ENCODE measurements around the gene DSCAM. TPM values are rescaled to one million over a fixed set of nuclear protein-coding genes. Genes with fewer than 3 reads are reported as not detected.

Gene DSCAM
- total RNA-seq, 1 donor from 2014 or later = not detected

GRCh38 chr21:40729761-40730425, 117.1 kb downstream of the DSCAM start:
- intact Hi-C loops (cut with DNase I) = no loop called here
- no peak for DNase-seq (ENCODE audit: low spot score)

GRCh38 chr21:40723966-40724365, 123.0 kb downstream of the DSCAM start:
- intact Hi-C loops (cut with DNase I) = no loop called here
- no peak for DNase-seq (ENCODE audit: low spot score)

DNA sequence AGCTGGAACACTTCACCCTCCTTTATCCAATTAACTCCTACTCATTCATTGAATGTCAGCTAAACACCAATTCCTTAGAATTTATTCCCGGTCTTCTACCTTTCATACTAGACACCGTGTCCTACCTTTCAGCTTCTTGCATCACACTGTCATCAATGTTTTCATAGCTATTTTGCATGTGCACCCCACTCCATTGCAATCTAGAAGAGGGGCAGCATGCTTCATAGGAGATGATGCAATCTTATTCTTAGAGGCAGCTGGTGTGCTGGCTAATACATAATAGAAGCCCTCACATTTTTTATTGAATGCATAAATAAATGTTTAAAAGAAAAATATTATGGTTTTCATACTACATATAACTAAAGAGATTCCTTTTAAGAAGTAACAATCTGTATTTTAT, 123.6 kb downstream of the DSCAM start:
- intact Hi-C loops (cut with DNase I) = no loop called here
- DNase-seq (ENCODE audit: low spot score) = no peak

- intact Hi-C loops (cut with DNase I) = no loop called here
- DNase-seq (ENCODE audit: low spot score) = no peak
Observed at GRCh38 chr21:40719615-40720014, 127.3 kb downstream of the DSCAM start.

DNA sequence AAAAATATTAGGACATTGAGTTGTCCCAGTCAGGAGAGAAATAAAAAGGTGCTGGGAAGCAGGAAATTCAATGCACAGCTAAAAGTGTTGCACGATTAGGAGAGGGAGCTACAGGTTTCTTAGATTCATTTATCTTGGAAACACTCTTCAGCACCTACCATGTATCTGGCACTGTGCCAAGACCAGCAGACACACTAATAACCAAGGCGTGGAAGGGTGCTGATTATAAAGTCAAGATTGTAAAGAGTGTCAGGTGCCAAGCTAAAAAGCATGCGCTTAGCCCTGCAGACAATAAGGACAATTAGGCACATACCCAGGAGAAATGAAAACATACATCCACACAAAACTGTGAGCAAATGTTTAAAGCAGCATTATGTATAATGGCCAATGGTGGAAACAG, 129.9 kb downstream of the DSCAM start:
- intact Hi-C loops (cut with DNase I) = no loop called here

GRCh38 chr21:40714536-40714935, 132.4 kb downstream of the DSCAM start:
- no peak for DNase-seq (ENCODE audit: low spot score)
- intact Hi-C loops (cut with DNase I) = no loop called here

More for the DNA sequence above, 129.9 kb downstream of the DSCAM start:
- no peak for DNase-seq (ENCODE audit: low spot score)

DNA sequence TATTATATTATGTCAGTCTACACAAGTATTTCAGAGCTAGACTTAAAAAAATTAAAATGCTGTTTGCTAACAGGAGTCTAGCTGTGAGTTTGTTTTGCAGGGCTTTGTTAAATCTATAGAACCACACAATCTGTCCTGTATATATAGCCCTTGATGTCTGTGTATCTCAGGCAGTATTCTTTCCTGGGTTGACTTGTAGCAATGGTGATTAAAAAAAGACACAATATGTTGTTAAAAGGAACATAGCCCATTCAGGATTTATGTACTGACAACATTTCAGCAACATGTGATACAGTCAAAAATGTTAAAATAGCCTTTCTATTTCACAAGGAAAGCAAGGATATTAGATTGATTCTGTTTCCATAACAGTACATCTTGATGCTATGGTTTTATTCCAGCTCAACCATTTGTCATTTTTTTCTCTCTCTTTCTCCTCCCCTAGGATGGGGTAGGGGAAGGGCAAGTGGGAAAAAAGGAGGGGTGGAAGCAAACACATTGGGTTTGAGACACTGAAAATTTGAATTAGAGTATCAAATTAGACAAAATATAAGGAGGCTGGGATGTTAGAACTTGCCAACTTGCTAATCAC, 139.2 kb downstream of the DSCAM start:
- DNase-seq (ENCODE audit: low spot score) = no peak
- intact Hi-C loops (cut with DNase I) = no loop called here

DNA sequence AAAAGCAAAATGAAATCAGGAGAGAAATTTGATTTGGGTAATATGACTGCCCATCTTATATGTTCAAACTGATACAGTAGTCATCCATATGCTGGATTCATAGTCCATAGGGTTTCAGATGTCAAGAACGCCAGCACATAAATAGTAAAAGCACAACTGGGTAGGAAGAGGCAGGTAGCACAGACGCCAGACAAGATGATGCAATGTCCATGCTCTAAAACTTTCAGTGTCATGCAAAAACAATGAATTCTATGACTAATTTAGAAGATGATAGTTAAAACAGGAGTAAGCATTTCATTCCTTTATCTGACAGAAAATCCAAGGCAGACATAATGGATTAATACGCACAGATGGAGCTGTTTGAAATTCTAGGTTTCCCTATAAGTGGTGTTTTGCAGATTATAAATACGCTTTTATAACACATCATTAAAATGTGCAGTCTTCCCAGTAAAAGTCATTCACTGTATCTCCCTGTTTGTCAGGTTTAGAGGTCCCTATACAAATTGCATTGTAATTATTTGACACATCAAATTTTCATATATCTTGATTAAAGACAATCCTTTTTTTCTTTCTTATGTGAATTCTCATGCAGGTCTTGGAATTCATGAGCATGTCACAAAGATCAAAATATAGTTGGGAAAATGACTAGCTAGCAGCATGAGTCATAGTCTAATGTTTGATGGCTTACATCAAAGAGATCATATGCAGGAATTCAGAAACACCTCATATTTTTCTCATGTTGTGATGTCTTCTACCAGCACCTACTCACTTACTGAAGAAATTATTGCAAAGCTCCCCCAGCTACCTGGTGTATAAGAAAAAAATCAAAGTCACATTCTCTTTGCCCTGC, 139.9 kb downstream of the DSCAM start:
- intact Hi-C loops (cut with DNase I) = no loop called here

DNA sequence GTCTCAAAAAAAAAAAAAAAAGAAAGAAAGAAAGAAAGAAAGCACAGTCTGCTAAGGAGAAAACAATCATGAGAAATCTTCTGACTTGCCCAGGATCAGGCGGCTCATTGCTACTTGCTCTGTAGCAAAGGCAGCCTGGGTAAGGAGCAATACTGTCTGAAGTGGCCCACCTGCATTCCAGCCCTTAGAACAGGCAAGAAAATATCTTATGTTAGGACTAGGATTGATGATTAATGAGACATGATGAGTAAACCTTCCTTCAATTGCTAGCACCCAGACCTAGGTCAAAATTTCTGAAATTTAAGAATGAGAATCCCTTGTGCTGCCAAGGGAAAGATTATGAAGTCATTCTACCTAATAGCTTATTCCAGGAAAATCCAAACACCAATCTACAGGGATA, 140.8 kb downstream of the DSCAM start:
- DNase-seq (ENCODE audit: low spot score) = no peak
- intact Hi-C loops (cut with DNase I) = no loop called here

More for the DNA sequence above, 139.9 kb downstream of the DSCAM start:
- DNase-seq (ENCODE audit: low spot score) = no peak

DNA sequence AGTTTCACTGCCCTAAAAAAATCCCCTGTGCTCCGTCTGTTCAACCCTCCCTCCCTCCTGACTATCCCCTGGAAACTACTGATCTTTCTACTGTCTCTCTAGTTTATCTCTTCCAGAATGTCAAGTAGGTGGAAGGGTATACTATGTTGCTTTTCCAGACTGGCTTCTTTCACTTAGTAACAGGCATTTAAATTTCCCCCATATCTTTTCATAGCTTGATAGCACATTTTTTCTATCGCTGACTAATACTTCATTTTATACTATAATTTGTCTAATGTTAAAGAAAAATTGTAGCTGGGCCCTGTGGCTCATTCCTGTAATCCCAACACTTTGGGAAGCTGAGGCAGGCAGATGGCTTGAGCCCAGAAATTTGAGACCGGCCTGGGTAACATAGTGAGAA, 142.8 kb downstream of the DSCAM start:
- no peak for DNase-seq (ENCODE audit: low spot score)
- intact Hi-C loops (cut with DNase I) = no loop called here

DNA sequence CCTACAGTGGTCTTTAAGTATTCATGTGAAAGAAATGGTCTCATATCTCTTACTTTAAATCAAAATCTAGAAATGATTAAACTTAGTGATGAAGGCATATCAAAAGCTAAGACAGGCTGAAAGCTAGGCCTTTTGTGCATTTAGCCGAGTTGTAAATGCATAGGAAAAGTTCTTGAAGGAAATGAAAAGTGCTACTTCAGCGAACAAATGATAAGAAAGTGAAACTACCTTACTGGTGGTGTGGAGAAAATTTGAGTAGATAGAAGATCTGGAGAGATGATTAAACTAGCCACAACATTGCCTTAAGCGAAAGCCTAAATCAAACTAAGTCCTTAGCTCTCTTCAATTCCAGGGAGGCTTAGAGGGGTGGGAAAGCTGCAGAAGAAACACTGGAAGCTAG, 147.6 kb downstream of the DSCAM start:
- intact Hi-C loops (cut with DNase I) = no loop called here
- DNase-seq (ENCODE audit: low spot score) = no peak

- intact Hi-C loops (cut with DNase I) = no loop called here
- DNase-seq (ENCODE audit: low spot score) = no peak
Observed at GRCh38 chr21:40696246-40696645, 150.7 kb downstream of the DSCAM start.

DNA sequence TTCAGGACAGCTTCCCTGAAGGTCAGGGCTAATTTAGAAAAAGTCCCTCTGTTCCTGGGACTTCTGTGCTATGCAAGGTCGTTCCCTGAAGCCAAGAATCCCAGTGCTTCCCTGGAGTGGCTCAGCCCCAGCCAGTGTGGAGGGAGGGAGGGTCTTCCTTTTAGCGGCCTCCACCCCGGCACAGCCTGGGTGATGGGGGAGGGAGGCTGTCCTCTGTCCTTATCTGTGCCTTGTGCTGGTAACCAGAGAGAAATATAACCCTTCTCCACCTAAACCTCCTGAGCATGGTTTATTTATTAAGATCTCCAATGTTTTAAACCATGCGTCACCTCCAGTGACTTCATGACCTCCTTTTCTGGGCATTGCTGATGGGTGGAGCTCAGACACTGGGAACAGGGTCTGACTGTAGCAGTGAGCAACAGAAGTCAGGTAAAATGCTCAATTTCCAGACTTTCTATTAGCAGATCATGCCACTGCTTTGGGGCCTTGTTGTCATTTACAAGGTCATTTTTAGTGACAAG, 157.1 kb downstream of the DSCAM start:
- intact Hi-C loops (cut with DNase I) = no loop called here

GRCh38 chr21:40689217-40689616, 157.7 kb downstream of the DSCAM start:
- DNase-seq (ENCODE audit: low spot score) = no peak
- intact Hi-C loops (cut with DNase I) = no loop called here

More for the DNA sequence above, 157.1 kb downstream of the DSCAM start:
- DNase-seq (ENCODE audit: low spot score) = no peak

- intact Hi-C loops (cut with DNase I) = no loop called here
- DNase-seq (ENCODE audit: low spot score) = no peak
Observed at GRCh38 chr21:40688106-40688864, 158.7 kb downstream of the DSCAM start.

- intact Hi-C loops (cut with DNase I) = no loop called here
- DNase-seq (ENCODE audit: low spot score) = no peak
Observed at GRCh38 chr21:40687625-40688024, 159.3 kb downstream of the DSCAM start.

DNA sequence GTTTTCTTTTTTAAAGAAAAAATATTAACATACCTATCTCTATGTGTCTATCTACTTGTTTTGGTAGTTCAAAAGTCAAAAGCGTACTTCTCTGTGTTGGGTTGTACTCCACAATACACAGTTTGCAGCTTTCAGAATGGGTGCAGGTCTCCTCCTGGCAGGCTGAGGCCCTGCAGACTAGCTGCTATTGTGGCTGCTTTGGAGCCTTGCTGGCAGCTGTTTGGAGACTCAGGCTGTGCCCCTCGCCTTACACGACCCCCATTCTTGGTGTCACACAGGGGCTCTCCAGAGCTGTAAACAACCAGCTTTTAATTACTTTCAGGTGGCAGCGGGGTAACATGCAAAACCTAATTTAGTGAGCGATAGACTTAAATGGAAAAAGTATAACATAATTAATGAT, 160.4 kb downstream of the DSCAM start:
- no peak for DNase-seq (ENCODE audit: low spot score)
- intact Hi-C loops (cut with DNase I) = no loop called here

- intact Hi-C loops (cut with DNase I) = no loop called here
- no peak for DNase-seq (ENCODE audit: low spot score)
Observed at GRCh38 chr21:40685141-40685540, 161.8 kb downstream of the DSCAM start.

DNA sequence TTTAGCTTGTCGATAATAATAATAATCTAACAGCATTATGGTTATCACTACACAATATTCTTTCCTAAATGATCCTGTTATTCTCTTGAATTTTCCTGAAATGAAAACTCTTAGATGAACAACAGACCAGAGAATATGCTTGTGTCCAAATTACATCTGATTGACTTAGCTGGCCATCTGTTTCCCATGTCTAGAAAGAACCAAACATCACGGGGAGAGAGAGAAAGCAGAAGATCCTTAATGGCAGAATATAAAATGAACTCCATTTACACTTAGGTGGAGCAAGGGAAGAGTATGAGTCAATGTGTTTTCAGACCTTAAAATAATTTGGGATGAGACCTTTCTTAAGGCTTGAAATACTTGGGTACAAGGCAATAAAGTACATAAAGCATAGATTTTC, 162.2 kb downstream of the DSCAM start:
- intact Hi-C loops (cut with DNase I) = no loop called here
- no peak for DNase-seq (ENCODE audit: low spot score)

- no peak for DNase-seq (ENCODE audit: low spot score)
- intact Hi-C loops (cut with DNase I) = no loop called here
Observed at GRCh38 chr21:40683349-40683748, 163.6 kb downstream of the DSCAM start.
